ENCODE results near the gene PCBP3. TPM values are rescaled to one million over a fixed set of nuclear protein-coding genes. Genes with fewer than 3 reads are reported as not detected.

The PCBP3 gene
- total and polyA plus RNA-seq, 2 of the 13 experiments (the other 11 are each of a cell fraction or from before 2014, with no cell fraction given), result not detected

DNA sequence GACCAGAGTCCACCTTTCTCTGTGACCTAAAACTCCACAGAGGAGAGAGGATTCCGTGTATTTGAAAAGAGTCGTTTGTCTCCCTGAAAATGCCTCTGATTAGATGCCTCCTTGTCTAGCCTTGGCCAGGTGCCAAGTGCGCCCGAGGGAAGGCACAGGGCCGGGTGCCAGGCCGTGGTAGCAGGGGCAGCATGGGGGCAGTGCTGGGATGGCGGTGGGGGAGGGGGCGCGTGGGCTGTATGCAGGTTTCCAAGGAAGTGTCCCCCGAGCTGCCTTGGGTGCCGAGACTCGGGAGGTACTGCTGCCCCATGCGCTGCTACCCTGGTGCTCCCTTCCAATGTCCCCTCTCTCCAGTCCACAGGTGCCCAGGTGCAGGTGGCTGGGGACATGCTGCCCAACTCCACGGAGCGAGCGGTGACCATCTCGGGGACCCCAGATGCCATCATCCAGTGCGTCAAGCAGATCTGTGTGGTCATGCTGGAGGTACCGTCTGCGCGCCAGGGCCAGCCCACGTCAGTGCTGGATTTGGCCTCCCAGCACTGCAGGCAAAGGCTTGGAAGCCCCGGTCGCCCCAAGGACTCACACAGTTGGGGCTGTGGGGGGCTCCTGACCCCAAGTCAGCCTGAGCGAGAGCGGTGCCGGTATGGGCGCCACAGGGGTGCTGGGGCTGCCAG, 267.2 kb downstream of the PCBP3 start:
- FAIRE-seq (no peak), ATAC-seq (no peak), DNase-seq (ENCODE audit: low spot score) (no peak)
- in situ Hi-C loops (cut with HindIII; ENCODE audit: extremely low pct_ligation_motif_present, low pct_unique_long_range_greater_than_20kb), result no loop called here
- peaks cover 5 to 55% of the 10 kb centered on the region in 2 experiments; a peak in 4 of 5 replicates for H3K27me3 ChIP-seq (ENCODE audit: control insufficient read depth in 1 of 2, insufficient read depth in 2 of 2, low read length in 2 of 2)
- no peaks in the 10 kb centered on the region for H3K9me3 ChIP-seq (ENCODE audit: low read length)
- H3K79me2 ChIP-seq (ENCODE audit: insufficient read depth, low read length), result no peaks in the 10 kb centered on the region
- H3K4me2 ChIP-seq (ENCODE audit: low read depth, low read length), result no peak overlapping the region
- CTCF ChIA-PET (ENCODE audit: low intra/inter-chr PET ratio, low total read pairs), result no interaction called here
- H3K9ac ChIP-seq (ENCODE audit: insufficient read depth, low read depth, low read length), result no peak overlapping the region
- no peak overlapping the region for H2AFZ ChIP-seq (ENCODE audit: low read length)
- no peaks in the 10 kb centered on the region for H3K4me1 ChIP-seq (ENCODE audit: insufficient read depth, low read length)
- no TSS peak for BruUV-seq (replicated peaks)
- no peaks in the 10 kb centered on the region for H4K20me1 ChIP-seq (ENCODE audit: insufficient read depth, low read length)
- POLR2A ChIA-PET, result no interaction called here
- no peaks in the 10 kb centered on the region for H3K36me3 ChIP-seq (replicated peaks in 1 of 2; ENCODE audit: control insufficient read depth in 1 of 2, insufficient read depth in 2 of 2, low read length in 2 of 2)
- no peak overlapping the region for H3K27ac ChIP-seq (ENCODE audit: extremely low read length, insufficient read depth, low read length)
- 48% methylated on average over 7 of the region's 28 CpGs for WGBS (ENCODE audit: low lambda C conversion rate)
- intact Hi-C loops (cut with micrococcal nuclease; ENCODE audit: unreplicated experiment), result no loop called here
- no peak overlapping the region for H3K4me3 ChIP-seq (replicated peaks in 1 of 3; ENCODE audit: insufficient read depth in 1 of 3, low read depth in 2 of 3, low read length in 3 of 3)
- TF ChIP-seq KDM2A (CRISPR knock-in tag; IDR thresholded peaks at IDR 0.05; ENCODE audit: borderline replicate concordance, low read depth) (no peak), SMAD1 (CRISPR knock-in tag; IDR thresholded peaks at IDR 0.05; ENCODE audit: borderline replicate concordance, low read depth) (no peak), GATAD2A (CRISPR knock-in tag; IDR thresholded peaks at IDR 0.05) (no peak), ZNF432 (CRISPR knock-in tag; IDR thresholded peaks at IDR 0.05; ENCODE audit: borderline replicate concordance) (no peak), HNRNPUL1 (IDR thresholded peaks at IDR 0.05; ENCODE audit: low read depth, low read length) (no peak), ZZZ3 (CRISPR knock-in tag; IDR thresholded peaks at IDR 0.05; ENCODE audit: borderline replicate concordance) (no peak), ZKSCAN8 (CRISPR knock-in tag; IDR thresholded peaks at IDR 0.05; ENCODE audit: borderline replicate concordance) (no peak), TBL1XR1 (IDR thresholded peaks at IDR 0.05; ENCODE audit: borderline replicate concordance, low read length, partially characterized antibody) (no peak), AGO2 (optimal IDR thresholded peaks at IDR 0.05; ENCODE audit: low read depth, low read length) (no peak), ZNF329 (CRISPR knock-in tag; IDR thresholded peaks at IDR 0.05; ENCODE audit: low read depth) (no peak), IRF2 (CRISPR knock-in tag; IDR thresholded peaks at IDR 0.05) (no peak), ZNF790 (CRISPR knock-in tag; IDR thresholded peaks at IDR 0.05; ENCODE audit: borderline replicate concordance) (no peak), SIN3B (IDR thresholded peaks at IDR 0.05; ENCODE audit: low read length) (no peak), ZNF143 (CRISPR knock-in tag; IDR thresholded peaks at IDR 0.05) (no peak)
- TF ChIP-seq, protein P1, sequence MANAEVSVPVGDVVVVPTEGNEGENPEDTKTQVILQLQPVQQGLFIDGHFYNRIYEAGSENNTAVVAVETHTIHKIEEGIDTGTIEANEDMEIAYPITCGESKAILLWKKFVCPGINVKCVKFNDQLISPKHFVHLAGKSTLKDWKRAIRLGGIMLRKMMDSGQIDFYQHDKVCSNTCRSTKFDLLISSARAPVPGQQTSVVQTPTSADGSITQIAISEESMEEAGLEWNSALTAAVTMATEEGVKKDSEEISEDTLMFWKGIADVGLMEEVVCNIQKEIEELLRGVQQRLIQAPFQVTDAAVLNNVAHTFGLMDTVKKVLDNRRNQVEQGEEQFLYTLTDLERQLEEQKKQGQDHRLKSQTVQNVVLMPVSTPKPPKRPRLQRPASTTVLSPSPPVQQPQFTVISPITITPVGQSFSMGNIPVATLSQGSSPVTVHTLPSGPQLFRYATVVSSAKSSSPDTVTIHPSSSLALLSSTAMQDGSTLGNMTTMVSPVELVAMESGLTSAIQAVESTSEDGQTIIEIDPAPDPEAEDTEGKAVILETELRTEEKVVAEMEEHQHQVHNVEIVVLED (CRISPR knock-in tag; IDR thresholded peaks at IDR 0.05; ENCODE audit: borderline replicate concordance), result no peak
- TF ChIP-seq, protein P2, sequence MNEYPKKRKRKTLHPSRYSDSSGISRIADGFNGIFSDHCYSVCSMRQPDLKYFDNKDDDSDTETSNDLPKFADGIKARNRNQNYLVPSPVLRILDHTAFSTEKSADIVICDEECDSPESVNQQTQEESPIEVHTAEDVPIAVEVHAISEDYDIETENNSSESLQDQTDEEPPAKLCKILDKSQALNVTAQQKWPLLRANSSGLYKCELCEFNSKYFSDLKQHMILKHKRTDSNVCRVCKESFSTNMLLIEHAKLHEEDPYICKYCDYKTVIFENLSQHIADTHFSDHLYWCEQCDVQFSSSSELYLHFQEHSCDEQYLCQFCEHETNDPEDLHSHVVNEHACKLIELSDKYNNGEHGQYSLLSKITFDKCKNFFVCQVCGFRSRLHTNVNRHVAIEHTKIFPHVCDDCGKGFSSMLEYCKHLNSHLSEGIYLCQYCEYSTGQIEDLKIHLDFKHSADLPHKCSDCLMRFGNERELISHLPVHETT (CRISPR knock-in tag; conservative IDR thresholded peaks at IDR 0.05), result no peak
- TF ChIP-seq, protein P3, sequence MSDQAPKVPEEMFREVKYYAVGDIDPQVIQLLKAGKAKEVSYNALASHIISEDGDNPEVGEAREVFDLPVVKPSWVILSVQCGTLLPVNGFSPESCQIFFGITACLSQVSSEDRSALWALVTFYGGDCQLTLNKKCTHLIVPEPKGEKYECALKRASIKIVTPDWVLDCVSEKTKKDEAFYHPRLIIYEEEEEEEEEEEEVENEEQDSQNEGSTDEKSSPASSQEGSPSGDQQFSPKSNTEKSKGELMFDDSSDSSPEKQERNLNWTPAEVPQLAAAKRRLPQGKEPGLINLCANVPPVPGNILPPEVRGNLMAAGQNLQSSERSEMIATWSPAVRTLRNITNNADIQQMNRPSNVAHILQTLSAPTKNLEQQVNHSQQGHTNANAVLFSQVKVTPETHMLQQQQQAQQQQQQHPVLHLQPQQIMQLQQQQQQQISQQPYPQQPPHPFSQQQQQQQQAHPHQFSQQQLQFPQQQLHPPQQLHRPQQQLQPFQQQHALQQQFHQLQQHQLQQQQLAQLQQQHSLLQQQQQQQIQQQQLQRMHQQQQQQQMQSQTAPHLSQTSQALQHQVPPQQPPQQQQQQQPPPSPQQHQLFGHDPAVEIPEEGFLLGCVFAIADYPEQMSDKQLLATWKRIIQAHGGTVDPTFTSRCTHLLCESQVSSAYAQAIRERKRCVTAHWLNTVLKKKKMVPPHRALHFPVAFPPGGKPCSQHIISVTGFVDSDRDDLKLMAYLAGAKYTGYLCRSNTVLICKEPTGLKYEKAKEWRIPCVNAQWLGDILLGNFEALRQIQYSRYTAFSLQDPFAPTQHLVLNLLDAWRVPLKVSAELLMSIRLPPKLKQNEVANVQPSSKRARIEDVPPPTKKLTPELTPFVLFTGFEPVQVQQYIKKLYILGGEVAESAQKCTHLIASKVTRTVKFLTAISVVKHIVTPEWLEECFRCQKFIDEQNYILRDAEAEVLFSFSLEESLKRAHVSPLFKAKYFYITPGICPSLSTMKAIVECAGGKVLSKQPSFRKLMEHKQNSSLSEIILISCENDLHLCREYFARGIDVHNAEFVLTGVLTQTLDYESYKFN (CRISPR knock-in tag; conservative IDR thresholded peaks at IDR 0.05), result no peak

All from HepG2 (cell line).